C4-2B (cell line): ENCODE results near the gene ARHGEF4.

ENCODE experiments used
- CTCF ChIP-seq: fragments of 450-650 bp; conservative IDR thresholded peaks from 2 replicates; pipeline ENCODE4 v1.5.1; 2017; ENCODE audit warnings: mild to moderate bottlenecking
- ZFX ChIP-seq: fragments of 450-650 bp; IDR thresholded peaks from 2 replicates; pipeline ENCODE4 v1.6.1; 2017

GRCh38 chr2:130896813-130897212, 60.1 kb downstream of the ARHGEF4 start:
- TF ChIP-seq CTCF: no peak
- no peak for TF ChIP-seq ZFX
